OCI-LY3 (cell line): ENCODE results near the gene CRIP3.
A peak's percentile ranks its signal among the peaks of the same experiment; 100 is the strongest.

Source experiments
- H2AFZ ChIP-seq: fragments of 200-600, 300-600 bp; shearing (Covaris generic); 2 replicates; pipeline ENCODE4 v1.6.0; 2014; ENCODE audit warnings: antibody characterized with exemption, low read depth, low read length
- H3K27ac ChIP-seq: fragments of 200-600, 300-600 bp; sonication (generic); 2 replicates; pipeline ENCODE4 v1.5.1; 2014; ENCODE audit warnings: mild to moderate bottlenecking, low read length, moderate library complexity, mixed read lengths
- H3K27me3 ChIP-seq: fragments of 200-600, 300-600 bp; sonication (generic); 2 replicates; pipeline ENCODE4 v1.6.1; 2014; ENCODE audit warnings: low read depth, low read length, mixed read lengths
- H3K36me3 ChIP-seq: fragments of 200-600, 300-600 bp; sonication (generic); replicated peaks from 2 replicates; pipeline ENCODE3; 2014; ENCODE audit warnings: low read depth, low read length, mixed read lengths
- H3K4me1 ChIP-seq: fragments of 300-600, 200-600 bp; sonication (generic); 2 replicates; pipeline ENCODE4 v1.6.1; 2014; ENCODE audit warnings: low read length, mixed read lengths
- H3K4me2 ChIP-seq: fragments of 200-600, 300-600 bp; sonication (generic); 2 replicates; pipeline ENCODE4 v1.6.1; 2014; ENCODE audit warnings: low read length, mixed read lengths
- H3K4me3 ChIP-seq: fragments of 300-600, 200-600 bp; sonication (generic); 2 replicates; pipeline ENCODE4 v1.5.1; 2014; ENCODE audit warnings: antibody characterized with exemption, mild to moderate bottlenecking, low read length, moderate library complexity
- H3K79me2 ChIP-seq: fragments of 300-600, 200-600 bp; shearing (Covaris generic); 2 replicates; pipeline ENCODE4 v1.6.1; 2014; ENCODE audit warnings: mild to moderate bottlenecking, low read length, mixed read lengths
- H3K9ac ChIP-seq: fragments of 300-600, 200-600 bp; shearing (Covaris generic); 2 replicates; pipeline ENCODE4 v1.6.0; 2014; ENCODE audit warnings: mild to moderate bottlenecking, low read length, moderate library complexity
- H3K9me3 ChIP-seq: fragments of 200-600, 300-600 bp; shearing (Covaris generic); 2 replicates; pipeline ENCODE4 v1.6.1; 2014; ENCODE audit warnings: low read length, mixed read lengths; ENCODE audit not compliant: insufficient read depth
- H4K20me1 ChIP-seq: fragments of 200-600, 300-600 bp; sonication (generic); 2 replicates; pipeline ENCODE4 v1.6.1; 2016; ENCODE audit warnings: low read length, mixed read lengths; ENCODE audit not compliant: insufficient read depth
- CTCF ChIP-seq: fragments of 200-600, 300-600 bp; sonication (generic); IDR thresholded peaks from 2 replicates; pipeline ENCODE4 v1.5.1; 2014; ENCODE audit warnings: antibody characterized with exemption, low read length, low read depth
- EZH2phosphoT487 ChIP-seq: fragments of 200-600 bp; shearing (Covaris generic); IDR thresholded peaks from 2 replicates; pipeline ENCODE4 v1.6.1; 2018; ENCODE audit warnings: antibody characterized with exemption, mixed run types, low read depth

The CRIP3 gene

GRCh38 chr6:43276577-43277305, 31.9 kb downstream of the CRIP3 start:
- H3K79me2 ChIP-seq = no peaks in the 10 kb centered on the region
- no peaks in the 10 kb centered on the region for H3K9me3 ChIP-seq
- H2AFZ ChIP-seq = no peak overlapping the region
- H3K4me2 ChIP-seq = peak overlapping the region; percentile 74
- H3K4me1 ChIP-seq = peaks cover 12% of the 10 kb centered on the region
- no peak overlapping the region for H3K27ac ChIP-seq
- no peaks in the 10 kb centered on the region for H3K36me3 ChIP-seq
- peak overlapping the region; percentile 69 for H3K4me3 ChIP-seq
- TF ChIP-seq EZH2phosphoT487 (no peak), CTCF (no peak)
- H4K20me1 ChIP-seq = no peaks in the 10 kb centered on the region
- H3K27me3 ChIP-seq = peaks cover 15% of the 10 kb centered on the region; the same call in 1 of the 2 replicates
- peak overlapping the region; percentile 9; the same call in 1 of the 2 replicates for H3K9ac ChIP-seq

- Histone ChIP-seq H3K4me2 (peak overlapping the region; percentile 74), H3K27ac (no peak overlapping the region), H4K20me1 (no peaks in the 10 kb centered on the region), H3K4me1 (peaks cover 20% of the 10 kb centered on the region), H3K4me3 (peak overlapping the region; percentile 69), H3K9ac (peak overlapping the region; percentile 9), H3K9me3 (no peaks in the 10 kb centered on the region), H3K27me3 (peaks cover 15% of the 10 kb centered on the region; the same call in 1 of the 2 replicates), H2AFZ (peak overlapping the region; percentile 51), H3K79me2 (no peaks in the 10 kb centered on the region), H3K36me3 (no peaks in the 10 kb centered on the region)
- TF ChIP-seq CTCF = no peak
- no peak for TF ChIP-seq EZH2phosphoT487
Observed at GRCh38 chr6:43275801-43276576, 32.6 kb downstream of the CRIP3 start.

GRCh38 chr6:43274916-43275597, 33.6 kb downstream of the CRIP3 start:
- H4K20me1 ChIP-seq = no peaks in the 10 kb centered on the region
- H3K4me3 ChIP-seq = no peak overlapping the region
- no peak overlapping the region for H2AFZ ChIP-seq
- no peaks in the 10 kb centered on the region for H3K9me3 ChIP-seq
- H3K27me3 ChIP-seq = peaks cover 9% of the 10 kb centered on the region; the same call in 1 of the 2 replicates
- H3K4me1 ChIP-seq = peaks cover 29% of the 10 kb centered on the region
- H3K4me2 ChIP-seq = no peak overlapping the region
- H3K9ac ChIP-seq = no peak overlapping the region
- H3K27ac ChIP-seq = no peak overlapping the region
- no peaks in the 10 kb centered on the region for H3K36me3 ChIP-seq
- TF ChIP-seq CTCF (no peak), EZH2phosphoT487 (no peak)
- H3K79me2 ChIP-seq = no peaks in the 10 kb centered on the region
